ENCODE measurements around the gene SH3GLB1. TPM values are rescaled to one million over a fixed set of nuclear protein-coding genes. Genes with fewer than 3 reads are reported as not detected.

The SH3GLB1 gene
- total RNA-seq, 1 donor = 53.9 TPM

DNA sequence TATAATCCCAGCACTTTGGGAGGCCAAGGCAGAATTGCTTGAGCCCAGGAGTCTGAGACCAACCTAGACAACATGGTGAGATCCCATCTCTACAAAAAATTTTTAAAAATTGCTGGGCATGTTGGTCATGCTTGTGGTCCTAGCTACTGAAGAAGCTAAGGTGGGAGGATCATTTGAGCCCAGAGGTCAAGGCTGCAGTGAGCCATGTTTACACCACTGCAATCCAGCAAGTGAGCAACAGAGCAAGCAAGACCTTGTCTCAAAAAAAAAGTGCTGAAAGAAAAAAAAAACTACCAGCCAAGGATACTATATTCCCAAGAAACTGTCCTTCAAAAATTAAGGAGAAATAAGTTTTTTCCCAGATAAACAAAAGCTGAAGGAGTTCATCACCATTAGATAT lies 78.1 kb downstream of the SH3GLB1 start:
- no peak for DNase-seq (ENCODE audit: insufficient read length, low spot score, missing footprints)
- H4K20me1 ChIP-seq (ENCODE audit: insufficient read depth, low read length) = no peaks in the 10 kb centered on the region
- no peaks in the 10 kb centered on the region for H3K79me2 ChIP-seq (ENCODE audit: insufficient read depth, low read length)

DNA sequence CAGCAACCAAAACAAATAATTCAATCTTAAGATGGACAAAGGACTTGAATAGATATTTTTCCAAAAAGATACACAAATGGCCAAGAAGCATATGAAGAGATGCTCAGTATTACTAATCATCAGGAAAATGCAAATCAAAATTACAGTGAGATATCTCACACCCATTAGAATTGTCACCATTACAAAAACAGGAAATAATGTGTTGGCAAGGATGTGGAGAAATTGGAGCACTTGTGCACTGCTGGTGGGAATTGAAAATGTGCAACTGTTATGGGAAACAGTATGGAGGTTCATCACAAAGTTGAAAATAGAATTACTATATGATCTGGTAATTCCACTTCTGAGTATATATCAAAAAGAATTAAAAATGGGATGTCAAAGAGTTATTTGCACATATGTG lies 83.2 kb downstream of the SH3GLB1 start:
- Histone ChIP-seq H3K4me2 (ENCODE audit: insufficient read depth, low read length) (no peak overlapping the region), H3K27ac (ENCODE audit: low read depth, low read length) (peak overlapping the region; percentile 80), H4K20me1 (ENCODE audit: insufficient read depth, low read length) (no peaks in the 10 kb centered on the region), H2AFZ (ENCODE audit: low read length) (no peak overlapping the region), H3K4me3 (ENCODE audit: insufficient read depth, low read length) (no peak overlapping the region), H3K79me2 (ENCODE audit: insufficient read depth, low read length) (no peaks in the 10 kb centered on the region), H3K27me3 (ENCODE audit: insufficient read depth, low read length) (no peaks in the 10 kb centered on the region), H3K36me3 (ENCODE audit: insufficient read depth, low read length) (no peaks in the 10 kb centered on the region), H3K9me3 (ENCODE audit: low read depth, low read length) (no peaks in the 10 kb centered on the region), H3K4me1 (ENCODE audit: insufficient read depth, low read length) (peaks cover 16% of the 10 kb centered on the region)
- TF ChIP-seq, protein P1, sequence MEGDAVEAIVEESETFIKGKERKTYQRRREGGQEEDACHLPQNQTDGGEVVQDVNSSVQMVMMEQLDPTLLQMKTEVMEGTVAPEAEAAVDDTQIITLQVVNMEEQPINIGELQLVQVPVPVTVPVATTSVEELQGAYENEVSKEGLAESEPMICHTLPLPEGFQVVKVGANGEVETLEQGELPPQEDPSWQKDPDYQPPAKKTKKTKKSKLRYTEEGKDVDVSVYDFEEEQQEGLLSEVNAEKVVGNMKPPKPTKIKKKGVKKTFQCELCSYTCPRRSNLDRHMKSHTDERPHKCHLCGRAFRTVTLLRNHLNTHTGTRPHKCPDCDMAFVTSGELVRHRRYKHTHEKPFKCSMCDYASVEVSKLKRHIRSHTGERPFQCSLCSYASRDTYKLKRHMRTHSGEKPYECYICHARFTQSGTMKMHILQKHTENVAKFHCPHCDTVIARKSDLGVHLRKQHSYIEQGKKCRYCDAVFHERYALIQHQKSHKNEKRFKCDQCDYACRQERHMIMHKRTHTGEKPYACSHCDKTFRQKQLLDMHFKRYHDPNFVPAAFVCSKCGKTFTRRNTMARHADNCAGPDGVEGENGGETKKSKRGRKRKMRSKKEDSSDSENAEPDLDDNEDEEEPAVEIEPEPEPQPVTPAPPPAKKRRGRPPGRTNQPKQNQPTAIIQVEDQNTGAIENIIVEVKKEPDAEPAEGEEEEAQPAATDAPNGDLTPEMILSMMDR (IDR thresholded peaks at IDR 0.05; ENCODE audit: extremely low read depth, low read depth, low read length) = no peak
- no peak for DNase-seq (ENCODE audit: insufficient read length, low spot score, missing footprints)

More for the DNA sequence above, 78.1 kb downstream of the SH3GLB1 start:
- Histone ChIP-seq H3K36me3 (ENCODE audit: insufficient read depth, low read length) (no peaks in the 10 kb centered on the region), H3K4me1 (ENCODE audit: insufficient read depth, low read length) (peaks cover 21% of the 10 kb centered on the region), H3K27me3 (ENCODE audit: insufficient read depth, low read length) (no peaks in the 10 kb centered on the region), H3K4me3 (ENCODE audit: insufficient read depth, low read length) (no peak overlapping the region), H2AFZ (ENCODE audit: low read length) (no peak overlapping the region), H3K27ac (ENCODE audit: low read depth, low read length) (no peak overlapping the region), H3K9me3 (ENCODE audit: low read depth, low read length) (no peaks in the 10 kb centered on the region), H3K4me2 (ENCODE audit: insufficient read depth, low read length) (no peak overlapping the region)
- TF ChIP-seq, protein P1 (IDR thresholded peaks at IDR 0.05; ENCODE audit: extremely low read depth, low read depth, low read length) = no peak

DNA sequence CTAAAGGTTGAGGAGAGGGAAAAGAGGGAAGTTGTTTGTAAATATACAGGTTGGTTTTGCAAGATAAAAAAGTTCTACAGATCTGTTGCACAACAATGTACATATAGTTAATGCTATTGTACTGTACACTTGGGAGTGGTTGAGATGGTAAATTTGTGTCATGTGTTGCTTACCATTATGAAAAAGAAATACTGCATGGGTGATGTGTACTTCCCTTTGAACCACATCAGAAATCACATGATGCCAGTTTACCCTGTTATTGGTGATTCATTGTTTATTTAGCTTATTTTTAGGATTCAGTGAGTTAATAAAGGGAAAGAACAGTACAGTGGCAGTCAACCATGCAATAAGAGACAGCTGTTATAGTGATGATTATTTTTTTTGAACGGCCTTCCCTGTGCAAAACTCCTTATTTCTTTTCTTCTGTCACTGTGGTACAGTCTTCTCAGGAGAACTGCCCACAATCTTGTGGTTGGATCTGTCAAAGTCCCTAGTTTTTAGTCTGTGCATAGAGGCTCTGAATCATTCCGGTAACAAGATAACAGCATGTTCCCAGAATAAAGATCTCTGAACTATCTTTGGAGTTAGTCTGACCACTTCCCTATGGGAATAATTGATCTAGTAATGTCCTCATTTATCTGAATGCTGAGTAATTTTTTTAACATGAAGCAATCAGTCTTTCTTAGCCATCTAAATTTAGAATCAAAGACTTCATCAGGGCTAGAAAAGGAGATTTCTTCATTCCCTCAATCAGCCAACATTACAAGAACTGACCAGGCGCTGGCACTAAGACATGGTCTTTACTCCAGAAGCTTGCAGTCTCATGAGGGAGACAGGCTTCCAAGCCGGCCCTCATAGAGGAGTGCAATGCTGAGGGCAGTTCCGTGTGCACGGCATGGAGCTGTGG lies 84.2 kb downstream of the SH3GLB1 start:
- Histone ChIP-seq H3K4me1 (ENCODE audit: insufficient read depth, low read length) (peaks cover 26% of the 10 kb centered on the region), H3K4me2 (ENCODE audit: insufficient read depth, low read length) (peak overlapping the region; percentile 50), H3K36me3 (ENCODE audit: insufficient read depth, low read length) (no peaks in the 10 kb centered on the region), H2AFZ (ENCODE audit: low read length) (peak overlapping the region; percentile 3), H3K9me3 (ENCODE audit: low read depth, low read length) (no peaks in the 10 kb centered on the region), H4K20me1 (ENCODE audit: insufficient read depth, low read length) (no peaks in the 10 kb centered on the region), H3K79me2 (ENCODE audit: insufficient read depth, low read length) (no peaks in the 10 kb centered on the region), H3K4me3 (ENCODE audit: insufficient read depth, low read length) (peak overlapping the region; percentile 7), H3K27me3 (ENCODE audit: insufficient read depth, low read length) (no peaks in the 10 kb centered on the region), H3K27ac (ENCODE audit: low read depth, low read length) (peak overlapping the region; percentile 80)
- DNase-seq (ENCODE audit: insufficient read length, low spot score, missing footprints) = peak; percentile 80
- TF ChIP-seq, protein P1 (IDR thresholded peaks at IDR 0.05; ENCODE audit: extremely low read depth, low read depth, low read length) = no peak

DNA sequence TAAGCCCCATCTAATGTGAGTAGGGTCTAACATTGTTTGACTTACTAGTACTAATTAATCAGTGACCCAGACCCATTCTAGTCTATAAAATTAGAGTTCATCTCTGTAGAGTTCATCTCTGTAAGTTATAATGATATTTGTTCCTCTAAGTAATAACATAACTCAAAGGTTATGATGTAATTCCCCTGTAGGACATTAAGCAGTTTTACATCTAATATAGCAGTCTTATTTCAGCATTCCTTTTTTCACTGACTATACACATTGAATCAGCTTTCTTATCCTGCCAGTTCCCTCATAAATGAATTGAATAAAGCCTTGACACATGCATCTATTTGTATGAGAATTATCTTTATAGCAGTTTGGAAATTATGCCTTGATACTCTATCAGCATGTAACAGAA lies 90.9 kb downstream of the SH3GLB1 start:
- H3K4me3 ChIP-seq (ENCODE audit: insufficient read depth, low read length) = no peak overlapping the region
- H3K27ac ChIP-seq (ENCODE audit: low read depth, low read length) = no peak overlapping the region
- TF ChIP-seq, protein P1 (IDR thresholded peaks at IDR 0.05; ENCODE audit: extremely low read depth, low read depth, low read length) = no peak
- H3K9me3 ChIP-seq (ENCODE audit: low read depth, low read length) = no peaks in the 10 kb centered on the region
- peaks cover 11% of the 10 kb centered on the region for H3K4me1 ChIP-seq (ENCODE audit: insufficient read depth, low read length)
- H2AFZ ChIP-seq (ENCODE audit: low read length) = no peak overlapping the region
- H3K79me2 ChIP-seq (ENCODE audit: insufficient read depth, low read length) = no peaks in the 10 kb centered on the region
- H3K27me3 ChIP-seq (ENCODE audit: insufficient read depth, low read length) = no peaks in the 10 kb centered on the region
- H3K36me3 ChIP-seq (ENCODE audit: insufficient read depth, low read length) = no peaks in the 10 kb centered on the region
- no peaks in the 10 kb centered on the region for H4K20me1 ChIP-seq (ENCODE audit: insufficient read depth, low read length)
- H3K4me2 ChIP-seq (ENCODE audit: insufficient read depth, low read length) = no peak overlapping the region
- no peak for DNase-seq (ENCODE audit: insufficient read length, low spot score, missing footprints)
